Osteocyte (in vitro differentiated cells): ENCODE measurements around the gene ULBP1. TPM values are rescaled to one million over a fixed set of nuclear protein-coding genes. Genes with fewer than 3 reads are reported as not detected.
A peak's percentile ranks its signal among the peaks of the same experiment; 100 is the strongest.
"Not testable (repeated sequence)": the region's sequence is repeated elsewhere in the genome, so short reads cannot be mapped to it uniquely, and the experiment has no call there.

Source experiments
- DNase-seq: peaks from one replicate; pipeline ENCODE4 v3.0.0; 2021; ENCODE audit warnings: mixed read lengths; ENCODE audit not compliant: unreplicated experiment; ENCODE audit errors: extremely low spot score
- H3K27ac Mint-ChIP-seq: one replicate; pipeline ENCODE4 v1.8.0; 2021; ENCODE audit warnings: mild to moderate bottlenecking, mixed read lengths; ENCODE audit not compliant: unreplicated experiment
- H3K27me3 Mint-ChIP-seq: one replicate; pipeline ENCODE4 v1.8.0; 2021; ENCODE audit warnings: mixed read lengths; ENCODE audit not compliant: unreplicated experiment
- H3K36me3 Mint-ChIP-seq: one replicate; pipeline ENCODE4 v1.8.0; 2021; ENCODE audit warnings: mixed read lengths; ENCODE audit not compliant: unreplicated experiment
- H3K4me1 Mint-ChIP-seq: one replicate; pipeline ENCODE4 v1.8.0; 2021; ENCODE audit warnings: mixed read lengths; ENCODE audit not compliant: unreplicated experiment
- H3K4me3 Mint-ChIP-seq: one replicate; pipeline ENCODE4 v1.8.0; 2021; ENCODE audit warnings: mild to moderate bottlenecking, moderate library complexity, mixed read lengths; ENCODE audit not compliant: unreplicated experiment
- H3K9me3 Mint-ChIP-seq: one replicate; pipeline ENCODE4 v1.8.0; 2021; ENCODE audit warnings: mixed read lengths; ENCODE audit not compliant: unreplicated experiment
- CTCF ChIP-seq: fragments of 200-600 bp; sonication (generic); IDR thresholded peaks from 2 replicates; pipeline ENCODE4 v1.5.0; 2021; ENCODE audit warnings: antibody characterized with exemption, mild to moderate bottlenecking, moderate library complexity
- total RNA-seq: library from RNA; stranded (reverse); gene quantifications from 2 replicates; pipeline ENCODE4 v1.2.1, GENCODE V29; 2021

Gene ULBP1
- total RNA-seq, 1 donor from 2014 or later: 11.5 TPM

- no peak for TF ChIP-seq CTCF
- Mint-ChIP-seq H3K27ac (no peak overlapping the region), H3K27me3 (peaks cover 60% of the 10 kb centered on the region), H3K4me3 (no peak overlapping the region), H3K9me3 (no peaks in the 10 kb centered on the region), H3K36me3 (no peaks in the 10 kb centered on the region), H3K4me1 (peaks cover 10% of the 10 kb centered on the region)
- DNase-seq: peak; percentile 73
Measured at GRCh38 chr6:150008588-150008987, 44.8 kb downstream of the ULBP1 start.

- not testable (repeated sequence) for DNase-seq, H3K36me3 Mint-ChIP-seq, H3K27ac Mint-ChIP-seq, H3K9me3 Mint-ChIP-seq, H3K4me3 Mint-ChIP-seq
- Mint-ChIP-seq H3K4me1 (peaks cover 10% of the 10 kb centered on the region), H3K27me3 (peaks cover 88% of the 10 kb centered on the region)
Measured at GRCh38 chr6:150012846-150013784, 49.4 kb downstream of the ULBP1 start.

GRCh38 chr6:150013785-150014622, 50.3 kb downstream of the ULBP1 start:
- not testable (repeated sequence) for H3K27ac Mint-ChIP-seq, H3K36me3 Mint-ChIP-seq, H3K9me3 Mint-ChIP-seq, DNase-seq
- H3K4me1 Mint-ChIP-seq: peaks cover 10% of the 10 kb centered on the region
- peak overlapping the region; percentile 61 for H3K4me3 Mint-ChIP-seq
- H3K27me3 Mint-ChIP-seq: peaks cover 88% of the 10 kb centered on the region

- H3K9me3 Mint-ChIP-seq, H3K27ac Mint-ChIP-seq, H3K36me3 Mint-ChIP-seq: not testable (repeated sequence)
- peak; percentile 76 for DNase-seq
- peak overlapping the region; percentile 38 for H3K4me3 Mint-ChIP-seq
- peaks cover 87% of the 10 kb centered on the region for H3K27me3 Mint-ChIP-seq
- peaks cover 10% of the 10 kb centered on the region for H3K4me1 Mint-ChIP-seq
Measured at GRCh38 chr6:150014623-150015280, 51.0 kb downstream of the ULBP1 start.

GRCh38 chr6:150015281-150016001, 51.7 kb downstream of the ULBP1 start:
- H3K4me3 Mint-ChIP-seq: peak overlapping the region; percentile 38
- not testable (repeated sequence) for H3K9me3 Mint-ChIP-seq, H3K27ac Mint-ChIP-seq, H3K36me3 Mint-ChIP-seq
- H3K27me3 Mint-ChIP-seq: peaks cover 82% of the 10 kb centered on the region
- peaks cover 10% of the 10 kb centered on the region for H3K4me1 Mint-ChIP-seq
- DNase-seq: peak; percentile 70

GRCh38 chr6:150016324-150017185, 52.8 kb downstream of the ULBP1 start:
- Mint-ChIP-seq H3K4me1 (peaks cover 10% of the 10 kb centered on the region), H3K27me3 (peaks cover 78% of the 10 kb centered on the region), H3K9me3 (no peaks in the 10 kb centered on the region), H3K36me3 (no peaks in the 10 kb centered on the region), H3K4me3 (no peak overlapping the region), H3K27ac (no peak overlapping the region)
- DNase-seq: peak; percentile 68
- peak; percentile 79 for TF ChIP-seq CTCF
